Lung (tissue), 12 donors: Measurements from ENCODE around the gene DOCK4. TPM values are rescaled to one million over a fixed set of nuclear protein-coding genes. Genes with fewer than 3 reads are reported as not detected.

Source experiments
- ATAC-seq: fragments of 200-7000 bp; cut with Tn5 transposase; one replicate; pipeline ENCODE4 v1.9.1; 2020; ENCODE audit warnings: moderate number of reproducible peaks; ENCODE audit not compliant: insufficient read depth, low FRiP score
- DNase-seq, 3 donors: peaks; one replicate each; pipeline ENCODE4 v3.0.0-alpha.2; 2013 to 2017
- H3K27ac ChIP-seq, 2 donors: one replicate each; pipeline ENCODE4 v1.5.1; 2013; ENCODE audit warnings: mild to moderate bottlenecking in 2 of 2, moderate library complexity in 2 of 2, control low read depth in 1 of 2, inconsistent platforms in 1 of 2, low read depth in 1 of 2, low read length in 1 of 2
- H3K27me3 ChIP-seq, 3 donors: one replicate each; pipeline ENCODE4 v1.5.1; 2013; ENCODE audit warnings: low read length in 2 of 3; ENCODE audit not compliant: control insufficient read depth in 3 of 3, insufficient read depth in 3 of 3
- H3K36me3 ChIP-seq, 4 donors: one replicate each; pipeline ENCODE4 v1.5.1; 2013; ENCODE audit warnings: low read length in 4 of 4, mild to moderate bottlenecking in 1 of 4, moderate library complexity in 1 of 4; ENCODE audit not compliant: control insufficient read depth in 4 of 4, insufficient read depth in 4 of 4
- H3K4me1 ChIP-seq, 5 donors: one replicate each; pipeline ENCODE4 v1.5.1; 2013; ENCODE audit warnings: low read length in 5 of 5, mild to moderate bottlenecking in 2 of 5, moderate library complexity in 1 of 5; ENCODE audit not compliant: control insufficient read depth in 5 of 5, insufficient read depth in 5 of 5
- H3K4me3 ChIP-seq: one replicate; pipeline ENCODE4 v1.5.1; 2013; ENCODE audit warnings: mild to moderate bottlenecking, control low read depth, moderate library complexity
- H3K9ac ChIP-seq, 2 donors: one replicate each; pipeline ENCODE4 v1.5.1; 2013; ENCODE audit warnings: low read length in 2 of 2, control low read depth in 1 of 2; ENCODE audit not compliant: insufficient read depth in 1 of 2
- H3K9me3 ChIP-seq, 4 donors: one replicate each; pipeline ENCODE4 v1.5.1; 2013; ENCODE audit warnings: low read length in 3 of 4, mild to moderate bottlenecking in 1 of 4, moderate library complexity in 1 of 4; ENCODE audit not compliant: control insufficient read depth in 4 of 4, insufficient read depth in 3 of 4
- WGBS, 2 donors: extraction: QIAGEN DNeasy Blood & Tissue Kit; methylation state at CpG; one replicate each; pipeline ENCODE4 v1.1.7; 2013; 5-methylcytosine and 5-hydroxymethylcytosine counted together
- polyA plus RNA-seq, 2 donors: library from polyadenylated mRNA; stranded (reverse); fragments of 200-250 nt; gene quantifications; one replicate each; pipeline ENCODE4 v1.2.1, GENCODE V29; 2013
- total RNA-seq, 2 donors: library from RNA; depleted of rRNA in 1 of 2; stranded (reverse); fragments of >200 nt in 1 of 2; gene quantifications; one replicate each; pipeline ENCODE4 v1.2.1, GENCODE V29; 2014 to 2021
- TF ChIP-seq, protein P1 (sequence below): IDR thresholded peaks from 2 replicates; pipeline ENCODE4 v1.5.1; 2012; ENCODE audit warnings: mild to moderate bottlenecking; ENCODE audit errors: control extremely low read depth, extremely low read depth
- donor health status: control.
- donor health status: control.
- donor health status: Bipolar disorder and iron deficiency.
- donor health status: healthy.
- donor health status: DM: yes; HTN: yes; CAD: no.

DOCK4 gene
- total and polyA plus RNA-seq, 4 donors, result 18.7 to 163 (median 40.3) TPM

DNA sequence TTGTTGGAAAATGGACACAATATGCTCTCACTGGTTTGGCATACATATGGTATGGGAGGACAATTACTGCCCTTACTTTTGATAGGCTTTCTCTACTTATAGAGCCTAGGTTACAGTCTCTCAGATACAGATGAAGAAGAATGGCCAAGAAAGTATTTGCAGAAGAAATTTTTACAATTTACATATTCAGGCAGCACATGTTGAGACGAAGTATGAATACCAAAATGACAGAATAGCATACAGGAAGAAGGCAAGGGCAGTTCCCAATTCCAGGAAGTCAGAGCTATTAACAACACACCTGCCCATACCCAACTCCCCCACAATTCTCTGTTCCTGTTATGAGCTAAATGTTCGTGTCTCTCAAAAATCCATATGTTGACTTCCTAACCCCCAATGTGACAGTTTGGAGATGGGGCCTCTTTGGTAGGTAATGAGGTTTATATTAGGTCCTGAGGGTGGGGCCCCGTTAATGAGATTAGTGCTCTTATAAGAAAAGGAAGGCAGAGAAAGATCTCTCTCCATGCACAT, 67.8 kb downstream of the DOCK4 start:
- no peak for ATAC-seq
- WGBS, 2 donors, result 77 to 81% methylated on average over 3 of the region's 3 CpGs

DNA sequence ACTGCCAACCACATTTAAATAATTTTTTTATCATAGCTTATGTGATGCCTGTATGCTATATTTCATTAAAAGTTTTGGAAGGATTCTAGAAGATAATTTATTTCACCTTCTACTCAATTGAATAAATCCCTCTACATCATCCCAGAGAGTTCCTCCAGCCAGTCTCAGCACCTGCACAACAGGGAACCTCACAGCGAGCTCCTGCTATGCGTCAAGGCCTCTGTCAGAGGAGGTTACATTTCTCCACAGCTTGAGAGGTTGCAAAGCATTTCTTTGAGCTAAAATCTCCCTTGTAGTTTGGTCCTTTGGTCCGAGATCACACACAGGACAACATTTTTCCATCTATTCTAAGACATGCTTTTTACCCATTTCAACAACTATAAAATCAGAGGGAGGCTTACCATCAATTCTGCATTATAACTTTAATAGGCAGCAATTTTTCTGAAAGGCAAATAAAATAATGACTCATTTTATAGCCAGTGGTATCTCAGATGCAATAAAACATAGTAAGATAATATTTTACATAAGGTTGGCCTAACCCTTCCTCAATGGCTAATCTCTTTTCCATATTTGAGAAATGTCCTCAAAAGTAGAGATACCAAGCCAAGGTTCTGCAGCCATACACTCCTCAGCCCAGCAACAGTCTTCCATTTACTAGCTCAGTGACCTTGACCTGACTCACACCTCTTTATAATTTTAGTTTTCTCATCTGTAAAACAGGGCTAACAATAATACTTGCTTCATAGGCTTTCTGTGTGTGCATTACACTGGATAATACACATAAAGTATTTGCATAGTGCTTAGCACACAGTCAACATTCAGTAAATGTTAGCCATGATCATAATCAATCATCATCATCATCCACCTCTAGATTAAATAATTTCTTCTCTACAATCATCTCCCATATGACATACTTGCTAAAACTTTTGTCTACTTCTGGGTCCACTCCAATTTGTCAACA, 68.8 kb downstream of the DOCK4 start:
- TF ChIP-seq, protein P1, sequence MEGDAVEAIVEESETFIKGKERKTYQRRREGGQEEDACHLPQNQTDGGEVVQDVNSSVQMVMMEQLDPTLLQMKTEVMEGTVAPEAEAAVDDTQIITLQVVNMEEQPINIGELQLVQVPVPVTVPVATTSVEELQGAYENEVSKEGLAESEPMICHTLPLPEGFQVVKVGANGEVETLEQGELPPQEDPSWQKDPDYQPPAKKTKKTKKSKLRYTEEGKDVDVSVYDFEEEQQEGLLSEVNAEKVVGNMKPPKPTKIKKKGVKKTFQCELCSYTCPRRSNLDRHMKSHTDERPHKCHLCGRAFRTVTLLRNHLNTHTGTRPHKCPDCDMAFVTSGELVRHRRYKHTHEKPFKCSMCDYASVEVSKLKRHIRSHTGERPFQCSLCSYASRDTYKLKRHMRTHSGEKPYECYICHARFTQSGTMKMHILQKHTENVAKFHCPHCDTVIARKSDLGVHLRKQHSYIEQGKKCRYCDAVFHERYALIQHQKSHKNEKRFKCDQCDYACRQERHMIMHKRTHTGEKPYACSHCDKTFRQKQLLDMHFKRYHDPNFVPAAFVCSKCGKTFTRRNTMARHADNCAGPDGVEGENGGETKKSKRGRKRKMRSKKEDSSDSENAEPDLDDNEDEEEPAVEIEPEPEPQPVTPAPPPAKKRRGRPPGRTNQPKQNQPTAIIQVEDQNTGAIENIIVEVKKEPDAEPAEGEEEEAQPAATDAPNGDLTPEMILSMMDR, result no peak
- H3K27ac ChIP-seq, result no peak overlapping the region

More for the DNA sequence above, 67.8 kb downstream of the DOCK4 start:
- Histone ChIP-seq H3K36me3 (no peaks in the 10 kb centered on the region), H3K27me3 (no peaks in the 10 kb centered on the region), H3K9me3 (no peaks in the 10 kb centered on the region), H3K9ac (no peak overlapping the region), H3K4me1 (peaks cover 0 to 20% (median 8%) of the 10 kb centered on the region in 5 donors), H3K4me3 (no peak overlapping the region), H3K27ac (peak overlapping the region in 1 of 2 donors; percentile 24)
- TF ChIP-seq, protein P1, result no peak
- no peak for DNase-seq

DNA sequence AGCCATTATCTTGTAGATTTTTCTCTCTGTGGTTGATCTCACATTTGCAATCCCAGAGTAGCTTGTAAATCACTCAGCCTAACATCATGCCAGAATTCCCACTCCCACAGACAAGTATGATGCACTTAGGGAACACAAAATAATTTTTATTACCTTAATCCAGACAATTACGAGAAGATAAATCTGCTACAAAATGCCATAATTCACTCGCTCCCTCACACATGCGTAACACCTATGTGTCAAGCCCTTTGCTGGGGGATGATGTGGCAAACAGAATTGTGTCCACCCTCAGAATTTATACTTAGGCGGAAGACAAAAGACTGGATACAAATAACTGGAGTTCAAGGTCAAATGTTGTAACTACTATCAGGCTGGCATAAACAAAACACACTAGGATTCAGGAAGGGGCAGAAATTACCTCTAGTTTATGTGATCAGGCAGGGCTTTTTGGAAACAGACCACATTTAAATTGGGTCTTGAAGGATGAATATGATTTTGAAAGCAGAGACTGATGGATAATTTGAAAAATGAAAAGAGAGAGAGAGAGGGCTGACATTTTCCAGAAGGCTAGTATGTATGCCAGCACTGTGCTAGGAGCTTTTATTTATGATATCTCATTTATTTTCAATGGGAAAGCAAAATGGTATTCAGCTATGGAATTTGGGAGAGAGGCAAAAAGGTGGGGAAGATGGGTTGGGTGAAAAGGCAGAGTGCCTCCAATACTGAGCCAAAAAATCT, 69.8 kb downstream of the DOCK4 start:
- no peak overlapping the region for H3K27ac ChIP-seq

More for the DNA sequence above, 68.8 kb downstream of the DOCK4 start:
- ATAC-seq (no peak), DNase-seq (no peak)
- Histone ChIP-seq H3K9ac (no peak overlapping the region), H3K4me3 (no peak overlapping the region), H3K4me1 (peaks cover 0 to 26% (median 13%) of the 10 kb centered on the region in 5 donors), H3K27me3 (no peaks in the 10 kb centered on the region), H3K36me3 (no peaks in the 10 kb centered on the region), H3K9me3 (no peaks in the 10 kb centered on the region)
- WGBS, 2 donors, result 95 to 97% methylated on average over 3 of the region's 3 CpGs

More for the DNA sequence above, 69.8 kb downstream of the DOCK4 start:
- 69 to 84% methylated on average over 4 of the region's 4 CpGs for WGBS, 2 donors
- ATAC-seq (no peak), DNase-seq (no peak)
- TF ChIP-seq, protein P1, result no peak
- Histone ChIP-seq H3K36me3 (no peaks in the 10 kb centered on the region), H3K4me1 (peaks cover 0 to 29% (median 12%) of the 10 kb centered on the region in 5 donors), H3K27me3 (no peaks in the 10 kb centered on the region), H3K9me3 (no peaks in the 10 kb centered on the region), H3K4me3 (no peak overlapping the region), H3K9ac (no peak overlapping the region)
